SW 1271 (cell line): ENCODE results near the gene FRMD8.
"Not testable (repeated sequence)": the region's sequence is repeated elsewhere in the genome, so short reads cannot be mapped to it uniquely, and the experiment has no call there.

Source experiments
- DNase-seq, 2 experiments: peaks; one replicate each; lab custom pipeline; 2025; lab: John Stamatoyannopoulos, UW

FRMD8 gene

DNA sequence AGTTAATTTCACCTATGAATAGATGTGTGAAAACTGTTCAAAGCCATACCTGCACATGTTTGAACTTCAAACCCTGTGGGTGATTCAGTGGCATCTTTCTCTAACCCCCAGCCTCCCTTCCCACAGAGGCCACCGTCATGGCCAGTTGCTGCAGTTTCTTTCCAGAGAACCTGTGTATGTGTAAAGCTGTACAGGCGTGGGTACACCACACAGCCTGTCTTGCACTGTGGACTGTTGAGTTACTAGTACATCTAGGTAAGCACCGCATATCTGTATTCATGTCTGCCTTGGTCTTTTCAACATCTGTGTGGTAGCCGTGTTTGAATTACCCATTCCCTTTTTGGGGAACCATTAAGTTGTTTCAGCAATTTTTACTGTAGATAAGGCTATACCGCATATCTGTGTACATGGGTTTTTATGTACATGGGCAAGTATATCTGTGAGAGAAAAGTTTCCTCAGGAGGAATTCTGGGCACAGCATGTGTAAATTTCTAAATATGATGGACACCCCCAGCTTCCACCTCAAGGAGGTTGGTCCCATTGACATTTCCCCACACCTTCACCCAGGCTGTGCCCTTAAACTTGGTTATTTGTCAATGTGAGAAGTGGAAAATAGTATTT is 50.1 kb downstream of the FRMD8 start:
- DNase-seq = no peak

DNA sequence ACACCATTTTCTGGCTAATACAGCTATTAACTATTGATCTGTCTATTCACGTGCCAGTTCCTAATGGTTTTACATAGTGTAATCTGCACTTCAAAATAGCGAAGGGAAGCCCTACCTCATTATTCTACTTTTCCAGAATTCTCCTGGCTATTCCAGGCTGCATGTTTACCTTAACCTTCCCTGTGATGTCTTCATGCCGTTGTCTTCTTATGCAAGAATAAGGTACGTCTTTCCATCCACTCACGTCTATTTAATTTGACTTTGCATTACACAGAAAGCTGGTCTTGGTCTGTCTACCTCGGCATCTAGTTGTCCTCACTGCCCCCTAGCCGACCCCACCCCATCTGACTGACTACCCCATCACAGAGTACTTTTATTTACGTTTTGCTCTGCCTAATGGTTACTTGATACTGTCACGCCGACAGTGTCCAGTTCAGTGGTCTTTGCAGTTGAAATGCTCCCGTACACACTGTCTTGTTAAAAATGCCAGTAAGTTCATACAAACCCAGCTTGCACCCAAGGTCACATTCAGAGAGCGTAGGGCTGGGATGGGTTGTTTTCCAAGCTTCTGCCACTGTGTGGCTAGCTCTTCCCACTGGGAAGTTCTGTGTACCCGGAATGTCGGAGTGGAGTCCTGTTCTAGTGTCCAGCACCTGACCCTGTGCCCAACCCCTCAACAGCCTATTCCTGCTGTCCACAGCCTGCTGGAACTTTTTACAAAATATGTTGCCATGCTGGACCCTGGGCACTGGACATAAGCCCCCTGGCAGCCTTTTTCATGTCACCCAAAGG is 51.2 kb downstream of the FRMD8 start:
- no peak for DNase-seq

DNA sequence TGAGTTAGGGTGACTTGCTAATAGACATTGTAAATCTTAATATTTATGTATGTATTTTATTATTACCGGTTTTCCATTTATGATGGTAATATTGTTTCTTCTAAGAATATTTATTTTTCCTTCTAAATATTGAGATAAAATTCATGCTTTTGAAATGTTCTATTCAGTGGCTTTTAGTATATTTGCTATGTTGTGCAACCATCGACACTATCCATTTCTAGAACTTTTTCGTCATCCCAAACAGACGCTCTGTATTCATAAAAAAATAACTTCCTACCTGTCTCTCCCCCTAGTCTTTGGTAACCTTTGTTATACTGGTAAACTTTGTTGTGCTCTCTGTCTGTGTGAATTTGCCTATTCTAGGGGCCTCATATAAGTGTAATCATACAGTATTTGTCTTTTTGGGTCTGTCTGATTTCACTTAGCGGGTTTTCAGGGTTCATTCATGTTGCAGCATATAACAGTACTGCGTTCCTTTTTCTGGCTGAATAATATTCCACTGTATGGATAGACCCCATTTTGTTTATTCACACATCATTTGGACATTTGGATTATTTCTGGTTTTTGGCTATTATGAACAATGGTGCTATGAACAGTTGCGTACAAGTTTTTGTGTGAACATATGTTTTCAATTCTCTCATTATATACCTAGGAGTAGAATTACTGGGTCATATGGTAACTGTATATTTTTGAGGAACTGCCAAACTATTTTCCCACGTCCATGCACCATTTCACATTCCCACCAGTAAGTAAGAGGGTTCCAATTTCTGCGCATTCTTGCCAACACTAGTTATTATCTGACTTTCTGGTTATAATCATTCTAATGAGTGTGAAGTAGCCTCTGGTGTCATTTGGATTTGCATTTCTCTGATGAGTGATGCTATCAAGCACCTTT is 52.1 kb downstream of the FRMD8 start:
- DNase-seq = no peak

DNA sequence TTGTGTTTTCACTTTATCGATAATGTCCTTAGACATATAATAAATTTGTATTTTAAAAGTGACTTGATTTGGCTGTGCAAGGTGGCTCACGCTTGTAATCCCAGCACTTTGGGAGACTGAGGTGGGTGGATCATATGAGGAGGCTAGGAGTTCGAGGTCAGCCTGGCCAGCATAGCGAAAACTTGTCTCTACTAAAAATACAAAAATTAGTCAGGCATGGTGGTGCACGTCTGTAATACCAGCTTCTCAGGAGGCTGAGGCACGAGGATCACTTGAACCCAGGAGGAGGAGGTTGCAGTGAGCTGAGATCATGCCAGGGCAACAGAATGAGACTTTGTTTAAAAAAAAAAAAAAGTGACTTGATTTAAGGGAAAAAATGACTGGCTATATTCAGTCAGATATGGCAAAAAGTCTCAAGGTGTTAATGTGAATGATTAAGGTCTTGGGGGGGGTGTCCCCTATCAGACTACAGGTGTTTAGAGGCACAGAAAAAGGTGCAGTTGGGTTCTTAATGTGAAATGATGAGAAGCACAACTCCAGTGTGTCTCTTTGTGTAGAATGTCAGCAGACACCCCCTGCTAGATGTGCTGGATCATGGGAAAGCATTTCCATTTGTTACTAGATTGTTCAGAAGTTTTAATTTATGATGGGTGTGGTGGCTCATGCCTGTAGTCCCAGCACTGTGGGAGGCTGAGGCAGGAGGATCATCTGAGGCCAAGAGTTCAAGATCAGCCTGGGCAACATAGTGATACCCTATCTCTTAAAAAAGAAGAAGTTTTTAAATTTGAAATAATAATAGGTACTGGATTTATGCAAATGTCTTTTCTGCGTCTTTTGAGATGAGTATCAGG is 53.1 kb downstream of the FRMD8 start:
- no peak for DNase-seq

DNA sequence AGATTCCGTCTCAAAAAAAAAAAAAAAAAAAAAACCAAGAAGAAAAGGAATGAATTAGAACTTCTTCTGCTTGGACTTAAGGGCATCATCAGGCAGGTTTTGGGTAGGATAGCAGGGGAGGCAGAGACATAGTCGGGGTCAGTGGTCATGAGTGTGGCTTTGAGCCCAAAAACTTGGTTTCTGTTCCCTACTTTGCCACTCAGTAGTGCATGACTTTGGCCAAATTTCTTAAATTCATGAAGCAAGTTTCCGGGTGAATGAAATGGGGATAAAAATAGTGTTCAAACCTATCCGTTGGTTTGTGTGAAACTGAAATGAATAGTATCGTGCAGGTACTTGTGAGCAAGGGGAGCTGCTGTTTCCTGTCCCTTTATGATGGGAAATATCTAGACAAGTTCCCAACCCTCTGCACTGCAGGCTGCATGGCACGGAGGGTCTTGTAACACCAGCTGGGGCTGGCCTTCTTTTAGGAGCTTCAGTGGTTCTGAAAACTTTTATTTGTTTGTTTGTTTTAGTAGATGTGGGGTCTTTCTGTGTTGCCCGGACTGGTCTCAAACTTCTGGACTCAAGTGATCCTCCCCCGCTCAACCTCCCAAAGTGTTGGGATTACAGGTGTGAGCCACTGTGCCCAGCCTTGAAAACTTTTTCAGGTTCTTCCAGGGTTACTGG is 54.5 kb downstream of the FRMD8 start:
- DNase-seq = no peak

DNA sequence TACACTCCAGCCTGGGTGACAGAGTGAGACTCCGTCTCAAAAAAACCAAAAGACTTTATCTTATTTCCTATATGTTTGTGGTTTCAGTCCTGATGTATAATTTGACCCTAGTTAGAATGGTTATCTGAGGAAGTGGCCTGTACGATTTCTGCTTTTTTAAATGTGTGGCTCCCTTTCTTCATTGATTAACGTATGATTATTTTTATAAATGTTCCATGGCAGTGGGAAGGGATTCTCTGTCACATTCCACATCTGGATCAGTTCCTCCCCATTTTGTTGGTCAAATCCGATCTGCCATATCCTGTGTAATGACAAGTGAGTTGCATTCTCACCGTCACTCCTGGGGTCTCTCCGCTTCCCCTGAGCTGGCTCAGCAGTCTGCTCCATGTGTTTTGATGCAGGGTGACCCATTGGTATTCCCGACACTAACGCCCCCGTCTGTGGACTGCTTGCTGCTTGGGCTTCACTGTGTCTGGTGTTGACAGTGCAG is 56.5 kb downstream of the FRMD8 start:
- no peak for DNase-seq

DNA sequence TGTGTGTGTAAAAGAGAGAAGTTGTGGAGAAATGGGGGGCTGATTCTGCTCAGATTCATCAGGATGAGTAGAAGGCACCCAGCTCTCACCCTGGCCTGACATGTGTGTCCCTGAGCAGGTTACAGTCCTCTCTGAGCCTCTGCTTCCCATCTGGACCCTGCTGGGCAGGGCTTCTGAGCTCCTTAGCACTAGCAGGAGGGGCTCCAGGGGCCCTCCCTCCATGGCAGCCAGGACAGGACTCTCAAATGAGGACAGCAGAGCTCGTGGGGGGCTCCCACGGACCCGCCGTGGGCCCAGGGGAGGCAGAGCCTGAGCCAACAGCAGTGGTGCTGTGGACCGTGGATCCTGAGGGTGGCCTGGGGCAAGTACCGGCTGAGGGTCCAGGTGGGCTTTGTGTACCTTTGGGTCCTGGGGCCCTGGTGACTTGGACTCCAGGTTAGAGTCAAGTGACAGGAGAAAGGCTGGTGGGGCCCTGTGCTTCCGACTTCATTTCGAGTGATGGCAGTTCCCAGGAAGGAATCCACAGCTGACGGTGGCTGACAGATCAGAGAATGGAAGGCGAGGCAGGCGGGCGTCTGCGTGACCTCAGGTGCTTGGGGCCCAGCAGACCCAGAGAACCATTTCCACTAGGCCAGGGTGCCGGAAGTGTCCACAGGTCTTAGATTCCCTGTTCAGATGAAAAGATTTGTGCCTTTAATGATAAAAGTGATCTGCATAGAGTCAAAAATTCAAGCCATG is 58.0 kb downstream of the FRMD8 start:
- DNase-seq = no peak

DNA sequence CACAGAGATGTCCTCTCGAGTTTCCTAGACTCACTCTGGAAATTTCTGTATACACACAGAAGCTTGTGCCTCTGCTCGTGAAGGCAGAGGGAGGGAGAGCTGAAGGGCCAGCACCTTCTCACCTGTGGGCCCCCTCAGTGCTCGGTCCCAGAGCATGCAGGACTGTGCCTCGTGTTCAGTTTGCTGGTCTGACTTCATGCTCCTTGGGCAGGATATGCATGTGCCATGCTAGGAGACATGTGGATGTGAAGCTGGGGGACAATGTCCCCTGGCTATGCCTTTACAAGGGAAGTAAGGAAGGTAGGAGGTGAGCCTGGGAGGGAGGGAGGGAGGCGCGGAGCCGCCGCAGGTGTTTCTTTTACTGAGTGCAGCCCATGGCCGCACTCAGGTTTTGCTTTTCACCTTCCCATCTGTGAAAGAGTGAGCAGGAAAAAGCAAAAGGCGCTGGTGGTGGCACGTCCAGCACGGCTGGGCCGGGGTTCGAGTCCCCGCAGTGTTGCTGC is 58.7 kb downstream of the FRMD8 start:
- no peak for DNase-seq

DNA sequence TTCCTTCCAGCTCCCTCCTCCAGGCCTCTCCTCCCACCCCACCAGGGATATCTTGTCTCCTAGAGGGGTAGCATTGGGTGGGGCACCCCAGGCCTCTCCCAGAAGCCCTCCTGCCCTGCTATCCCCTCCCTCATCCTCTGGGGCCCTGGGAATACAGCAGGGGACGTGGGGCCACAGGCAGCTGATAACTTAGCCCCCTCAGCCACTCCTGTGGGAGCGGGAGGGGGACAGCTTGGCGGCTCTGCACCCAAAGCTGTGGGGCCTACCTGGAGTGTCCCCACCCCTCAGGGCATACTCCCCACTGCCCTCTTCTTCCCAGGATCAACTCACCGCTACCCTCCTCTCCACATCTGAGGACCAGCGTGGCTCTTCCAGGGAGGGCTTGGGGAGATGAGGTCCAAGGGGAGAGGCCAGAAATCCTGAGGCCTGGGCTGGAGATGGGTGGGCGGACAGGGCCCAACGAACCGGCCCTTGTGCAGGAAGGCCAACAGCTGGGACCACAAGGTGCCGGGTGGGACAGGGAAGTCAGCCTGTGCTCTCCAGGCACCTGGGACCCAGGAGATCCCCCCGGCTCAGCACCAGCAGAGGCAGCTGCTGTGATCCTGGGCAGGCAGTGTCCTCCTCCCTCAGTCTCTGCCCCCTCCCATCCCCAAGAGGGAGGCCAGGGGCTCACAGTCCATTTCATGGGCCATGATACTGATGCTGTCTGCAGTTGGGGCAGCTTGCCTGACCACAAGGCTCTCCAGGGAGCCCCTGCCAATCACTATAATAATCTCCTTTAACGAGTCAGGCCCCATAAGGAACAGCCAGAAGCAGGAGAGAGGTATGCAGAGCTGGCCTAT is 59.4 kb downstream of the FRMD8 start:
- DNase-seq = no peak

DNA sequence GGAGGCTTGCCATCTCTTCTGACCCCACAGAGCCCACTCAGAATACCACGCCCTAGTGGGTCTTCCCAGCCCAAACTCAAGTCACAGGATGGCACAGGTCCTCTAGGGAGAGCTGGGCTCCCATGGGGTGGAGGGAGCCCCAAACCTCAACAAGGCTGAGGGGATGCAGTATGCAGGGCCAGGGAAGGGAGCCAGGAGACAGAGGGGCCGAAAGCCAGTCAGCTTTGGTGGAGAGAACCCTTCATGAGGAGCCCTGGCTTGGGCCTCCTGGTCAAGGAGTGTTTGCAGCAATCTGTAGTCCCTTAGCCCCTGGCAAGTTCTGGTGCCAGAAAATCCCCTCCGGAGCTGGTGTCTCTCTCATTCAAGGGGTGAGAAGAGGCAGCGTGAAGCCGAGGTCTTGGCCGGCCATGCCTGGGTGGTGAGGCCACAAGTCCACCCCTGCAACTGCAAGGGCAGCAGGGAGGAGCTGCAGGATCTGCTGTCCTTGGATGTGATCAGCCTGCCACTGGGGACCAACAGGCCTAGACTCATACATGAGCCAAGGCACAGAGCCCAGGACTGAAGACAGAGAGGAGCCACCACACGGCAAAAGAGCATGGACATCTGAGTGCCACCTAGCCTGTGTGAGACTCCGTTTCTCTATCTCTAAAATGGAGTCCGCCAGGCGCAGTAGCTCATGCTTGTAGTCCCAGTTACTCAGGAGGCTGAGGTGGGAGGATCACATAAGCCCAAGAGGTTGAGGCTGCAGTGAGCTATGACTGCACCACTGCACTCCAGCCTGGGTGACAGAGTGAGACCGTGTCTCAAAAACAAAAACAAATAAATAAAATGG is 60.2 kb downstream of the FRMD8 start:
- DNase-seq = no peak

DNA sequence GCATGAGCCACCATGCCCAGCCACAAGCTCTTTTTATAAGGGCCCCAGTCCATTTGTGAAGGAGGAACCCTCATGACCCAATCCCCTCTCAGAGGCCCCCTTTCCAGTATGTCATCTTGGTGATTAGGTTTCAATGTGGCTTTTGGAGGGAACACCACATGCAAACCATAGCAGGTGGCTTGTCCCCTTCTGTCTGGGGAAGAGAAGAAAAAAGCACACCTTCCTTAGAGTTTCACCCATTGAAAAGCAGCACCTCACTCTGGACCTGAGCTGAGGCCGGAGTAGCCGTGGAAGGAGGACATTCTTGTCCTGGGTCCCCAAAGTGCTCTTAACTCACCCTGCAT is 61.6 kb downstream of the FRMD8 start:
- DNase-seq = no peak

DNA sequence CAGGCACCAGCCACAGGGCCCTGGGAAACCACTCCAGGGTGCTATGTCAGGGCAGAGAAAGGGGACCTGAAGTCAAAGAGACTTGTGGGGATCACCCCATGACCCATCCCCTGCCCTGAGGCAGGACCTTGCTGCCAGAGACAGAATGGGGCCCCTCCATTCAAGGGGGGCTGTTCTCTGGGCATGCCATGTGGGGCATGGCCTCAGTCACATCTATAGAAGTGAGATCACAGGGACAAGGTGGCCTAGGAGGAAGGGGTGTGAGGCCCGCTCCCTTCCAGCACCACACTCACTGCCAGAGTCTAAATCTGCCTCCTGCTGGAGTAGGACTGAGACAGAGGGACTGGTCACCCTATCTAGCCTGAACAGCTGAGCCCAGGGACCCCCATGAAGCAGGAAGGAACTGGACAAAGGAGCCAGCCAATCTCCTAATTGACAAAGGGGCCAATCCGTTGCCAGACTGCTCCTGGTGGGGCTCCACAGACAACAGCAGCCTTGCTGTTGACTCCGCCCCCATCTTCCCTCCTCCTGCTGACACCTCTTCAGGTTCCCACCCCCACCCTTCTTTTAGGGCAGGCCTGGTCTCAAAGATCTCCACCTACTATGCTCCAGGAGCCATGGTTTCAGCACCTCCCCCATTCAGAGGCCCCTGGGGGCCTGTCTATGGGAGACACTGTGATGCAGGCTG is 62.1 kb downstream of the FRMD8 start:
- no peak for DNase-seq

DNA sequence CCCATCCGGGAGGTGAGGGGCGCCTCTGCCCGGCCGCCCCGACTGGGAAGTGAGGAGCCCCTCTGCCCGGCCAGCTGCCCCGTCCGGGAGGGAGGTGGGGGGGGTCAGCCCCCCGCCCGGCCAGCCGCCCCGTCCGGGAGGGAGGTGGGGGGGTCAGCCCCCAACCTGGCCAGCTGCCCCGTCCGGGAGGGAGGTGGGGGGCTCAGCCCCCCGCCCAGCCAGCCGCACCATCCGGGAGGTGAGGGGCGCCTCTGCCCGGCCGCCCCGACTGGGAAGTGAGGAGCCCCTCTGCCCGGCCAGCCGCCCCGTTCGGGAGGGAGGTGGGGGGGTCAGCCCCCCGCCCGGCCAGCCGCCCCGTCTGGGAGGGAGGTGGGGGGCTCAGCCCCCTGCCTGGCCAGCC is 64.9 kb downstream of the FRMD8 start:
- not testable (repeated sequence) for DNase-seq

DNA sequence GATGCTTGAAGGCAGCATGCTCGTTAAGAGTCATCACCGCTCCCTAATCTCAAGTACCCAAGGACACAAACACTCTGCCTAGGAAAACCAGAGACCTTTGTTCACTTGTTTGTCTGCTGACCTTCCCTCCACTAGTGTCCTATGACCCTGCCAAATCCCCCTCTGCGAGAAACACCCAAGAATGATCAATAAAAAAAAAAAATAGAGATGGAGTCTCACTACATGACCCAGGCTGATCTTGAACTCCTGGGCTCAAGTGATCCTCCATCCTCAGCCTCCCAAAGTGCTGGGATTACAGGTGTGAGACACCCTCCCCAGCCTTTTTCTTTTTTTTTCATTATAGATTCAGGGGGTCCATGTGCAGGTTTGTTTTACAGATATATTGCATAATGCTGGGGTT is 65.8 kb downstream of the FRMD8 start:
- not testable (repeated sequence) for DNase-seq

DNA sequence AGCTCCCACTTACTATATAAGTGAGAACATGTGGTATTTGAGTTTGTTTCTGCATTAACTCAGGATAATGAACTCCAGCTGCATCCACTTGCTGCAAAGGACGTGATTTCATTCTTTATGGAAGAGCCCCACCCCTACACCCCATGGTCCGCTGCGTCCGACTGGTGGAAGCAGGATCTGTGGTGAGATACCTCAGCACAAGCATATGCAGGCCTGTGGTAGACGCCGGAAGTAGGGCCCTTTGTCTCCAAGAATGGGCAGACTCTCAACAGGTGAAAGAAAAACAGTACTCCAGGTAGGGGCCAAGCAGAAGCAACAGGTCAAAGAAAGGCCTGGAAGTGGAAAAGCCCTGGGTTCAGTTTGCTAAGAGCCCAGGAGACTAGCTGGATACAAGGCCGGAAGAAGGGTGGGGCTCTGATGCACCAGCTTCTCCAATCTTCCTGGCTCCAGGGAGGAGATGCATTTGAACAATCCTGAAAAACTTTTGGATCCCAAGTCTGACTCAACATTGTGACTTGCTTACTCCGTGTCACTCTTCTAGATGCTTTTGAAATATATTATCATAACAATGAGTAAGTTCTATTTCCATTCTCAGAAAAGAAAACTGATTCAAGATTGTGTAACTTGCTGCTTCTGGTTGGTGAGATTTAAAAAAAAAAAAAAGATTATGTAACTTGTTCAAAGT is 66.5 kb downstream of the FRMD8 start:
- no peak for DNase-seq

DNA sequence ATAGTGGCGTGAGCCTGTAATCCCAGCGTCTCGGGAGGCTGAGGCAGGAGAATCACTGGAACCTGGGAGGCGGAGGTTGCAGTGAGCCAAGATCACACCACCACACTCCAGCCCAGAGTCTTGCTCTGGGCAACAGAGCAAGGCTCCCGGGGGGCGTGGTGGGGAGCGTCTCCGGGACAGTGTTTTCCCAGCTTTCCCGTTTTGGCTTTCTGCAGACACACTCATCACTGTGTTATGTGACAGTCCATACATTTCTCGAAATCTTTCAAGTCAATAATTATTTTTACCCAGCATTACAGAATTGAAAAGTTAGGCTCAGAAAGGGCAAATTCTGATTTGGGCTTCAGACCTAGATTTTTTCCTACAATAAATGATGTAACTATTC is 67.9 kb downstream of the FRMD8 start:
- DNase-seq = no peak
